Measurements from ENCODE around the gene UBE2L5. TPM values are rescaled to one million over a fixed set of nuclear protein-coding genes. Genes with fewer than 3 reads are reported as not detected.

The UBE2L5 gene
- total RNA-seq, 1 donor from 2014 or later = not detected

- peak overlapping the region; percentile 33 for H3K27ac Mint-ChIP-seq (ENCODE audit: unreplicated experiment)
- no peaks in the 10 kb centered on the region for H3K9me3 Mint-ChIP-seq (ENCODE audit: unreplicated experiment)
- no peak for TF ChIP-seq CTCF (IDR thresholded peaks at IDR 0.05; ENCODE audit: unreplicated experiment)
- H3K36me3 Mint-ChIP-seq (ENCODE audit: low read depth, unreplicated experiment) = no peaks in the 10 kb centered on the region
- no peak for DNase-seq (ENCODE audit: low spot score)
- H3K27me3 Mint-ChIP-seq (ENCODE audit: unreplicated experiment) = peaks cover 3% of the 10 kb centered on the region
- H3K4me3 Mint-ChIP-seq (ENCODE audit: unreplicated experiment) = no peak overlapping the region
- peaks cover 20% of the 10 kb centered on the region for H3K4me1 Mint-ChIP-seq (ENCODE audit: unreplicated experiment)
Observed at GRCh38 chr13:30409886-30410704, 12.2 kb upstream of the UBE2L5 start.

GRCh38 chr13:30410705-30411125 is 11.6 kb upstream of the UBE2L5 start:
- Mint-ChIP-seq H3K36me3 (ENCODE audit: low read depth, unreplicated experiment) (no peaks in the 10 kb centered on the region), H3K27ac (ENCODE audit: unreplicated experiment) (no peak overlapping the region), H3K9me3 (ENCODE audit: unreplicated experiment) (no peaks in the 10 kb centered on the region), H3K4me1 (ENCODE audit: unreplicated experiment) (peaks cover 20% of the 10 kb centered on the region), H3K4me3 (ENCODE audit: unreplicated experiment) (no peak overlapping the region), H3K27me3 (ENCODE audit: unreplicated experiment) (peaks cover 3% of the 10 kb centered on the region)
- no peak for TF ChIP-seq CTCF (IDR thresholded peaks at IDR 0.05; ENCODE audit: unreplicated experiment)
- DNase-seq (ENCODE audit: low spot score) = no peak

GRCh38 chr13:30412346-30412745 is 9.9 kb upstream of the UBE2L5 start:
- H3K4me1 Mint-ChIP-seq (ENCODE audit: unreplicated experiment) = peaks cover 20% of the 10 kb centered on the region
- H3K36me3 Mint-ChIP-seq (ENCODE audit: low read depth, unreplicated experiment) = no peaks in the 10 kb centered on the region
- H3K27me3 Mint-ChIP-seq (ENCODE audit: unreplicated experiment) = peaks cover 1% of the 10 kb centered on the region
- no peaks in the 10 kb centered on the region for H3K9me3 Mint-ChIP-seq (ENCODE audit: unreplicated experiment)
- DNase-seq (ENCODE audit: low spot score) = no peak
- no peak for TF ChIP-seq CTCF (IDR thresholded peaks at IDR 0.05; ENCODE audit: unreplicated experiment)
- H3K4me3 Mint-ChIP-seq (ENCODE audit: unreplicated experiment) = no peak overlapping the region
- H3K27ac Mint-ChIP-seq (ENCODE audit: unreplicated experiment) = no peak overlapping the region

- H3K4me1 Mint-ChIP-seq (ENCODE audit: unreplicated experiment) = peaks cover 14% of the 10 kb centered on the region
- no peak for DNase-seq (ENCODE audit: low spot score)
- H3K9me3 Mint-ChIP-seq (ENCODE audit: unreplicated experiment) = no peaks in the 10 kb centered on the region
- no peaks in the 10 kb centered on the region for H3K36me3 Mint-ChIP-seq (ENCODE audit: low read depth, unreplicated experiment)
- TF ChIP-seq CTCF (IDR thresholded peaks at IDR 0.05; ENCODE audit: unreplicated experiment) = no peak
- no peak overlapping the region for H3K27ac Mint-ChIP-seq (ENCODE audit: unreplicated experiment)
- no peaks in the 10 kb centered on the region for H3K27me3 Mint-ChIP-seq (ENCODE audit: unreplicated experiment)
- H3K4me3 Mint-ChIP-seq (ENCODE audit: unreplicated experiment) = no peak overlapping the region
Observed at GRCh38 chr13:30413842-30414241, 8.5 kb upstream of the UBE2L5 start.

- no peak for TF ChIP-seq CTCF (IDR thresholded peaks at IDR 0.05; ENCODE audit: unreplicated experiment)
- peaks cover 2% of the 10 kb centered on the region for H3K27me3 Mint-ChIP-seq (ENCODE audit: unreplicated experiment)
- H3K36me3 Mint-ChIP-seq (ENCODE audit: low read depth, unreplicated experiment) = no peaks in the 10 kb centered on the region
- H3K27ac Mint-ChIP-seq (ENCODE audit: unreplicated experiment) = no peak overlapping the region
- no peaks in the 10 kb centered on the region for H3K9me3 Mint-ChIP-seq (ENCODE audit: unreplicated experiment)
- peaks cover 5% of the 10 kb centered on the region for H3K4me1 Mint-ChIP-seq (ENCODE audit: unreplicated experiment)
- no peak for DNase-seq (ENCODE audit: low spot score)
- no peak overlapping the region for H3K4me3 Mint-ChIP-seq (ENCODE audit: unreplicated experiment)
Observed at GRCh38 chr13:30415430-30416030, 6.8 kb upstream of the UBE2L5 start.

Measured in endothelial cell (in vitro differentiated cells).